Activated T-cell treated with anti-CD3 and anti-CD28 coated beads for 24 hours (primary cell): Measurements from ENCODE around the gene CDH22.

ENCODE experiments used
- DNase-seq: peaks from one replicate; pipeline ENCODE4 v3.0.0-alpha.2; 2020; ENCODE audit warnings: low read depth

Gene CDH22

GRCh38 chr20:46240065-46240464, 68.2 kb downstream of the CDH22 start:
- no peak for DNase-seq

DNA sequence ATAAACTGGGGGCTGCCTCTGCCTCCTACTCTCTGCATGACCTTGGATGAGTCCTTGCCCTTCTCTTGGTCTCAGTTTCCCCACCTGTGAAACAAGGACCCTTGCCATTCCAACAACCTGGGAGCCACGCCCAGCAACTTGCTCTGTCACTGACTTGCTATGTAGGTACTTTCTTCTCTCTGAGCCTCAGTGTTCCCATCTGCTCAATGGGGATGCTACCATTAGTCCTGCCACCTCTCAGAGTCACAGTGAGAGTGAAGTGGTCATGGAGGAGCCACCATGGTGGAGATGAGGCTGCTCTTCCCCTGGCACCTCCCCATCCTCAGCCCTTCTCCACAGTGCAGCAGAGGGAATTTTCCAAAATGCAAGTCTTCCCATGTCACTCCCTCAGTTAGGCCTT, 70.6 kb downstream of the CDH22 start:
- no peak for DNase-seq

- no peak for DNase-seq
Observed at GRCh38 chr20:46237227-46237626, 71.1 kb downstream of the CDH22 start.

DNA sequence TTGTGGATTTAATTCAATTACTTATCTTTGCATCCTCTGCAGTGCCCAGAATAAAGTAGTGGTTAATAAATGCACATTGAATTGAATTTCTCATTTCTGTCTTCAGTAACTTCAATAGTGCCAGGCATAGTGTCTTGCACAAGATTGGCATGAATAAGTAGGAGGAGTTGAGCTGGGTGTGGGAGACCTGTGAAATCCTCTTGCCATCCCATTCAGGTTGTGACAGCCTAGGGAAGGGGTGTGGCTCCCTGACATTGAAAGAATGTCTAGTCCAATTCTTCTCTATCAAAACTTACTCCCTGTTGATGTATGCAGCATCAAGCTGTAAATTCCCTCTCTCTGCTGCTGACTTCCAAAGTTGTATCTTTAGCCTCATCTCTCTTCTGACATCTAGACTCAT, 73.2 kb downstream of the CDH22 start:
- no peak for DNase-seq

DNA sequence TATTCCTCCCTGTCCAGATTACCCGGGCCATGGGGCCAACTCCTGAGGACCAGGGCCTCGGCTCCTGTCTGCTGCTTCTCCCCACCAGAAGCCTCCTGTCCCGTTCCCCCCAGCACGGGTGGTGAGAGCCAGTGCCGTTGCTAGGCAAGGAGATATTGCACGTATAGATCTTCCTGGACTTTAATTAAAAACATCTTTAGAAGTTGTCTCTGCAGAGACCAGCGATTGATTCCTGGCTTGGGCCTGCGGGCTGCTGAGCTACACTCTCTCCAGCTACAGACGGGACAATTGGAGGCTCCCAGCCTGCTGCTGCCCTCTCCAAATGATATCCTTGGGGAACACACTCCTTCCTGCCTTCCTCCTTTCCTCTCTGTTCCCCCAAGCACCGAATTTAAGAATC, 74.6 kb downstream of the CDH22 start:
- DNase-seq, result no peak

- no peak for DNase-seq
Observed at GRCh38 chr20:46232539-46232938, 75.8 kb downstream of the CDH22 start.

- DNase-seq, result no peak
Observed at GRCh38 chr20:46230801-46231282, 77.5 kb downstream of the CDH22 start.

GRCh38 chr20:46230106-46230491, 78.2 kb downstream of the CDH22 start:
- DNase-seq, result no peak

- DNase-seq, result no peak
Observed at GRCh38 chr20:46229478-46230105, 78.7 kb downstream of the CDH22 start.

DNA sequence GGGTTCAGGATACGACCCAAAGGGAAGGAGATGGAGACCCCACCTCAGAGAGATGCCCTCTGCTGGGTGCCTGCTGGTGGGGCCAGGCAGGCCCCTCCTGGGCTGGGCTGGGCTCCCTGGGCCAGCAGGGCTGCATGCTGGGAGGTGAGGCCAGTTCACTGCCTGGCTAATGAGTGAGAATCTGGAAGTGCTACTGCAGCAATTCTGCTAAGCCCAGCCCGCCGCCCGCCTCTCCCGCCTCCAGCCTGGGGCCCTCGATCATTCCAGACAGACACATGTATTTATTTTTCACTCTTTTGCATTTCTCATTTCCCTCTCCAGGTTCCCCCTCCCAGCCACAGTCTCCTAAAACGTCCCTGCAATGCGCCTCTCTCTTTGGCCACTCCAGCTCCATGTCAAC, 79.6 kb downstream of the CDH22 start:
- DNase-seq, result no peak

GRCh38 chr20:46227272-46227767, 81.0 kb downstream of the CDH22 start:
- no peak for DNase-seq

DNA sequence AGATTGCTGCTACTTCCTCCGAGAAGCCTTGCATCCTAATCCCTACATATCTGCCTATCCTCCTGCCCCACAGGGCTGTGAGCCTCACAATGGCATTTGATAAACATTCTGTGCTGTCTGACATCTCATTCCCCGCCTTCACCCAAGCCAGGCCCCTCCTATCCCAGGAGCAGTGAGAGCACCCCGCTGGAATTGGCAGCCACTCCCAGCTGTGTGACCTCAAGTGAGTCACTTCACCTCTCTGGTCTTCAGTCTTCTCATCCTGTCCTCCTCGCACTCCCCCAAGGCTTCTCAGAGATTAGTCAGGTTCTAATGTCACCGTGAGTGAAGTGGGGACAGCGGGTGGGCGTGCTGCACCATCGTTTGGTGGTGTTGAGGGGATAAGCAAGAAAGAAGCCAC, 81.7 kb downstream of the CDH22 start:
- no peak for DNase-seq

DNA sequence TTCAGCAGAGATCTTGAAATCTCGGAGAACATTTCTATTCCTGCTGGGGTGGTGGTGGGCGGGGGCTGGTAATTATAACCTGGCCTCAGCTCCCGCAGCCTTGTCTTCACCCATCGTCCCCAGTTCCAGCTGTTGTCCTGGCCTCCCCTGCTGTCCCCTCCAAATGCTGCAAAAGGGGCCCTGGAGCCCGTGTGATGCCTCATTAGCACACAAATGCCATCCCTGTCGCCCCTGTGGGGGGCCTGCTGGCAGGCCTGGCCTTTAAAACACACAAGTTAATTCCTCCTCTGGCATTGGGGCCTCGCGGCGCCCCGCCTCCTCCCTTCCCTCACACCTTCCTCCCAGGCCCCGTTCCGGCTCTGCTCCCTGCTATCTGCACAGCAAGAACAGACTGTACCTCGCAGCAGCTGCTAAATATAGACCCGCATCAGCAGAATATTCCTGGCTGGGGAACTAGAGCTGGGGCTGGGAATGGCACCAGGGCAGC, 85.7 kb downstream of the CDH22 start:
- no peak for DNase-seq

GRCh38 chr20:46221256-46221833, 87.0 kb downstream of the CDH22 start:
- DNase-seq, result no peak

GRCh38 chr20:46220455-46221207, 87.7 kb downstream of the CDH22 start:
- no peak for DNase-seq

DNA sequence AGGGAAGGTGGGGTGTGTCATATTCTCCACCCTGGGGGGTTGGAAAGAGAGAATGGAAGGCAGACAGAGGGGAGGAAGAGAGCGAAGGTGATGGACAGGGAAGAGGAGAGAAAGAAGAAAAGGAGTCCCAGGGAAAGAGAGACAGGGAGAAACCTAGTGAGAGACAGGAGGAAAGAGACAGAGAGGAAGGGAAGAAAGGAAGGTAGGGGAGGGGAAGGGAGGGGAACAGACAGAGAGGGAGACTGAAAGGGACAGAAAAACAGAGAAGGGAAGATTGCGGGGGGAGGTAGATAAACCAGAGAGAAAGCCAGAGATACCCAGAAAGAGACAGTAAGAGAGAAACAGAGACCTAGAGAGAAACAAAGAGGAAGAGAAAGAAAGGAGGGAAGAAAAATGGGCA, 88.4 kb downstream of the CDH22 start:
- DNase-seq, result no peak

- DNase-seq, result no peak
Observed at GRCh38 chr20:46219190-46219589, 89.1 kb downstream of the CDH22 start.

GRCh38 chr20:46218656-46219055, 89.6 kb downstream of the CDH22 start:
- no peak for DNase-seq

DNA sequence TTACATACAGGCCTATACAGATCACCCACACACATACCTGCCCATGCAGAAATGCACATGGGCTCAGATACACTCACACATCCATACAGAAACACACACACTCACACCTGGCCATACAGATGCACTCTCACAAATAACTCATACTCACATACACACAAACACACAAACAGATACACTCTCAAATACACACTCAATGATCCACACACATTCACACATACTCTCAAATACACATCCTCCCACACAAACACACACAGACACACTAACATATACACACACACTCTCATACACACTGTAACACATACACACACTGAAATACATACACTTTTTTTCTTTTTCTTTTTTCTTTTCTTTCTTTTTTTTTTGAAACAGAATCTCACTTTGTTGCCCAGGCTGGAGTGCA, 90.7 kb downstream of the CDH22 start:
- DNase-seq, result no peak

DNA sequence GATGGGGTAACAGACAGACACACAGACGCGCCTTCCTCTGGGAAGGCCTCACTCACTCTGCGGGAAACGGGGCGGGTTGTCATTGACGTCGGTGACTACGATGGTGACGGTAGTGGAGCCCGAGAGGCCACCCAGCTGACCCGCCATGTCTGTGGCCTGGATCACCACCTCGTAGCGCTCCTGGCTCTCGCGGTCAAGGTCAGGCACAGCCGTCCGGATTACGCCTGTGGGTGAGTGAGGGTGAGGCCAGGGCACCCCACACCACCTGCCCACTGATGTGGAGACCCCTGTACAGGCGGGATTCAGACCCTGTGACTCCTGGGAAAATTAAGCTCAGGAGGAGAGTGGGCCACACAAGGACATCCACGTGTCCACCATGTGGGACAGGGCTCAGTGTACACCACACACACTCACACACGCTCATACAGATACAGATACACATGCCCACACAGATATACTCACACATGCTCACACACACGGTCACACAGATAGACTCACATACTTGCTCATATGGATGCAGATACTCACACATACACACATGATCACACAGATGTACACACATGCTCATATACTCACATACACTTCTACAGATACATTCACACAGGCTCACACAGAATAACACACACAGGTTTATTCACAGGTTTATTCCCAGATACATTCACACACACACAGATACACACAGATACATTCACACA, 91.4 kb downstream of the CDH22 start:
- DNase-seq, result no peak

DNA sequence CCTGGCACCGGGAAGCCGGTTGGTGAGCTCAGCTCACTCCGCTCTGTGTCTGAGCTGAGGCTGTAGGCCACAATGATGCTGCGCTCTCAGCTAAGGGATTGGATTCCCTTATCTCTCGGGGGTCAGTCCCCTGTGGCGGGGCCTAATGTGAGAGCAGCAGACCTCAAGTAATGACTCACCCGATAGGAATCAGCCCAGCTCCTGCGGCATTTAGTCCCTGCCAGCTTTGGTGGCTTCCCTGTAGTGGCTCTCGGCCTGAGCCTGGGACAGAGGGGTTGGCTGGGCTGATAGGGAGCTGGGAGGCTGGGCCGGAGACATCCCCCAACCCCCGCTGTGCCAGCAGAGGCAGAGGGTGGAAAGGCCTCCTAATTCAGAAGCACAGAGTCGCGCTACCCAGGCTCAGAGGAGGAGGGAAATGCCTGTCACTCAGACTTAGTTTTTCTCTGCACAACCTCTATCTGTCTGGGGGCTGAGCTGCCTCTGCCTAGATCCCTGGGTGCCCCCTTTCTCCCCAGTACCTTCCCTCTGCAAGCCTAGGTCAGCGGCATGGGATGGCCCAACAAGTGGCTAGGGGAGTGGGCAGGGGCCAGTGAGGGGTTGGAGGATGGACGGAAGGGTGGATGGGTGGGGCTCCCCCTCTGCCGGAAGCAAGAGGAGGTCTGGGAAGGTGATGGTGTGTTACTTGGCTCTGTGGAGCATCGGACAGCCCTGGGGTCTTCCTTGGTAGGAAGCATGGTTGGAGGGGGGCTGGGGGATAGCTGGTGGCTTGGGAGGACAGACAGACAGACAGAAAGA, 92.2 kb downstream of the CDH22 start:
- no peak for DNase-seq
